ENCODE data around the gene MASTL.

DNA sequence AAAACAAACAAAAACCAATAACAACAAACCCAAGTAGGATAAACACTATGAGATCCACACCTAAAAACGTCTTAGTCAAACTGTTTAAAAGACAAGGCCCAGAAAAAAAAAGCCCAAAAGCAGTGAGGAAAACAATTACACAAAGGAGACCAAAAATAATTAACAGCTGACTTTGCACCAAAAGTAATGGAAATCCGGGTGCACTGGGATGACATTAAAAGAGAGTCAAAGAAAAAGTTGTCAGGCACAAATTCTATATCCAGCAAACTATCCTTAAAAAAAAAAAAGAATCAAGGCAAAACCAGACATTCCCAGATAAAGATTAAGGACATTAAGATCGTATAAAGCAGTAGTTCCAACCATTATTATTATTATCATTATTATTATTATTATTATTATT, 47.0 kb upstream of the MASTL start:
- TF ChIP-seq, protein P1, sequence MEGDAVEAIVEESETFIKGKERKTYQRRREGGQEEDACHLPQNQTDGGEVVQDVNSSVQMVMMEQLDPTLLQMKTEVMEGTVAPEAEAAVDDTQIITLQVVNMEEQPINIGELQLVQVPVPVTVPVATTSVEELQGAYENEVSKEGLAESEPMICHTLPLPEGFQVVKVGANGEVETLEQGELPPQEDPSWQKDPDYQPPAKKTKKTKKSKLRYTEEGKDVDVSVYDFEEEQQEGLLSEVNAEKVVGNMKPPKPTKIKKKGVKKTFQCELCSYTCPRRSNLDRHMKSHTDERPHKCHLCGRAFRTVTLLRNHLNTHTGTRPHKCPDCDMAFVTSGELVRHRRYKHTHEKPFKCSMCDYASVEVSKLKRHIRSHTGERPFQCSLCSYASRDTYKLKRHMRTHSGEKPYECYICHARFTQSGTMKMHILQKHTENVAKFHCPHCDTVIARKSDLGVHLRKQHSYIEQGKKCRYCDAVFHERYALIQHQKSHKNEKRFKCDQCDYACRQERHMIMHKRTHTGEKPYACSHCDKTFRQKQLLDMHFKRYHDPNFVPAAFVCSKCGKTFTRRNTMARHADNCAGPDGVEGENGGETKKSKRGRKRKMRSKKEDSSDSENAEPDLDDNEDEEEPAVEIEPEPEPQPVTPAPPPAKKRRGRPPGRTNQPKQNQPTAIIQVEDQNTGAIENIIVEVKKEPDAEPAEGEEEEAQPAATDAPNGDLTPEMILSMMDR (IDR thresholded peaks at IDR 0.05; ENCODE audit: insufficient read depth, low read length, poor library complexity, severe bottlenecking) = no peak
- TF ChIP-seq EZH2phosphoT487 (conservative IDR thresholded peaks at IDR 0.05; ENCODE audit: low read length) = no peak
